ENCODE data around the gene EGFLAM.
"Not testable (repeated sequence)": the region's sequence is repeated elsewhere in the genome, so short reads cannot be mapped to it uniquely, and the experiment has no call there.

EGFLAM gene

DNA sequence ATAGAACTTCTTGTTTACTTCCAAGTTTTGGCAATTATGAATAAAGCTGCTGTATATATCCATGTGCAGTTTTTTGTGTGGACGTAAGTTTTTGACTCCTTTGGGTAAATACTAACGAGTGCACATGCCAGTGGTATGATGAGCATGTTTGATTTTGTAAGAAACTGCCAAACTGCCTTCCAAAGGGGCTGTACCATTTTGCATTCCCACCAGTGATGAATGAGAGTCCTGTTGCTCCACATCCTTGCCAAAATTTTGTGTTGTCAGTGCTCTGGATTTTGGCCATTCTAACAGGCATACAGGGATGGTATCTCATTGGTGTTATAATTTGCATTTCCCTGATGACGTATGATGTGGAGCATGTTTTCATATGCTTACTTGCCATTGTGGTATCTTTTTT, 73.5 kb downstream of the EGFLAM start:
- DNase-seq: no peak

DNA sequence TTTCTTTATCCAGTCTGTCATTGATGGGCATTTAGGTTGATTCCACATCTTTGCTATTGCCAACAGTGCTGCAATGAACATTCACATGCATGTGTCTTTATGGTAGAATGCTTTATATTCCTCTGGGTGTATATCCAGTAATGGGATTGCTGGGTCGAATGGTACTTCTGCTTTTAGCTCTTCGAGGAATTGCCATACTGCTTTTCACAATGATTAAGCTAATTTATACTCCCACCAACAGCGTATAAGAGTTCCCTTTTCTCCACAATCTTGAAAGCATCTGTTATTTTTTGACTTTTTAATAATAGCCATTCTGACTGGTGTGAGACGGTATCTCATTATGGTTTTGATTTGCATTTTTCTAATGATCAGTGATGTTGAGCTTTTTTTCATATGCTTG, 74.8 kb downstream of the EGFLAM start:
- DNase-seq: not testable (repeated sequence)

DNA sequence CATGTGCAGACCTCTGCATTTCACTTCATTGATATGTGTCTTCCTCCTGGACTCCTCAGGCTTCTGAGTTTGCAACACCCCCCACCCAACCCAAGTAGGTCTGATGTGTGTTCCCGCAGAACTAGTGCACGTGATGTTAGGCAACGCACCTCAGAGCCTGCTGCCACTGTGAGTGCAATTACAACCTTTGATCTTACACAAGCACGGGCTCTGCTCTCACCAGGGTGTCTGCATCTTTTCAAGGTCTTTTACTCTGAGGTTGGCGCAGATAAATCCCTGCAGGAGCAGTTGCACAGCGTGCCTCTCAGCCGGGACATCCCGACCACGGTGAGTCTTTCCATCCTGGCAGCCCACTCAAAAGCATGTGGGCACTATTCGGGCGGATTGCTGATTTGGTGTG, 80.1 kb downstream of the EGFLAM start:
- no peak for DNase-seq

DNA sequence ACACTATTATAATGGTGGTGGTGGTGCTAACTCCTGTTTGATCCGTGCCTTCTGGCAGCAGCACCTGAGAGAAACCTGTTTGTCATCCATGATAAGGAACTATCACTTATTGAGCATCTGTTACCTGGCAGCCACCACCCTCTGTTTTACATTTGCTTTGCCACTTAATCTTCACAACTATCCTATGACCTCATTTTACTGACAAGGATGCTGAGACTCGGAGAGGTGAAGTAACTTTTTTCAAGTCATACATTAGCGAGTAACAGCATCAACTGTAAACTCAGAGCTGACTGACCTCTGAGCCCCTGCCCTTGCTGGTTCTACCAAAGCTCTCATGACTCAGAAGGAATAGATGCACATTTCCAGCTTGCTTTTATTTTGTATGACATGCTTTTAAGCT, 81.1 kb downstream of the EGFLAM start:
- DNase-seq: no peak

DNA sequence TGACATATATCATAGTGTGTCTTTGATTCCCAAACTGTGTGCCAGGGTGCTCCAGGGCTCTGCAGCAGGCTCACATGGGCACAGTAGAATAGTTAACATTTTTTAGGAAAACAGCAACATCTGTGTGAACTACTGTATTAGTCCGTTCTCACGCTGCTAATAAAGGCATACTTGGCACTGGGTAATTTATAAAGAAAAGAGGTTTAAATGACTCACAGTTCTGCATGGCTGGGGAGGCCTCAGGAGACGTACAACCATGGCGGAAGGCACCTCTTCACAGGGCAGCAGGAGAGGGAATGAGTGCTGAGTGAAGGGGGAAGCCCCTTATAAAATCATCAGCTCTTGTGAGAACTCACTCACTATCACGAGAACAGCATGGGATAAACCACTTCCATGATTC, 82.7 kb downstream of the EGFLAM start:
- DNase-seq: no peak

DNA sequence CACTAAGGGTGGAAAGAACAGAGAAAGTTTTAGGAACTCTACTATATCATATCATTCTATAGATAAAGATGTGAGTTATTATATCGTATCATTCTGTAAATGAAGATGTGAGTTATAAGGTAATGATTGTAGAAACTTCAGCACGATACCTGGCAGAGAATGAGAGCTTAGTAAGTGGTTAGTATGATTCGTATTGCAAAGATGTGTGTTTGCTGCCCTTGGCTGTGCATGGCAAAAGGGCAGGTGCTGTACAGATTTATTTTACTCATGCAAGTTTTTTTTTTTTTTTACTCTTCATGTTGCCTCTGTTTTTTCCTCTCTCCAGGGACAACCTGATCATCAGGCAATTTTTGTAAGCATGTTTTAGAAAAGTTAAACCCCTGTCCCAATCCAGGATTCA, 83.3 kb downstream of the EGFLAM start:
- DNase-seq: no peak

DNA sequence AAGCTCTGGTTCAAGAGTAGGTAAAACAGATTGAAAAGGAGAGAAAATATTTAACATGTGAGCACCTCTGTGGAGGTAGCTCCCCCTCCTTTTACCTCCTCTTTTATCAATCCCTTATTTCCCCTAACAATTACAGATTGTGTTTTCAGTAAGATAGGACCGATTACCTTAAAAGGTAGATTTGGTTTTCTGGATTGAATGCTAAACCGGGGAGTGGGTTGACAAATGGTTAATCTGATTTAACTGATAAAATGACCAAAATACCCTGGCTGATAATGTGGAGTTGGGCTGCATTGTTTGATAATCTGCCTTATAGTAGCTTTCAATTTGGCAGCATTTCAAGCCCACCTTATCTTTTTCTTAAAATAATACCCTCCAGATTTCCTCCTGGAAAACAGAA, 83.9 kb downstream of the EGFLAM start:
- DNase-seq: no peak

DNA sequence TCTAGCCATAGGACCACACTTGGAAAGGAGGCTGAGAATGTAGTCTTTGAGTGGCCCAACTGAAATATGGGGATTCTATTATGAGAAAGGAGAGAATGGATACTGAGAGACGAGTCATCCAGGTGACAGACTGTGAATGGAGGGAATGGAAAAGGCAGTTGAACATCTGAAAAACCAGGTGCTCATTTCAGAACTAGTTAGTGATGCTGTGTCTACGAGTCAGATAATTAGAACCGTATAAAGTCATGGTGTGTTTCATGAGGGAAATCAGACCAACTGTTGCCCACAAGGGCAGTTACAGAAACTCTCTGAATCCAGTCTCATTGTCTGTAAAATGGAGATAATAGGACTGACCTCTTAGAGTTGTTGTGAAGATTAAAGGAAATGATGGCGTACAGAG, 86.5 kb downstream of the EGFLAM start:
- DNase-seq: no peak

DNA sequence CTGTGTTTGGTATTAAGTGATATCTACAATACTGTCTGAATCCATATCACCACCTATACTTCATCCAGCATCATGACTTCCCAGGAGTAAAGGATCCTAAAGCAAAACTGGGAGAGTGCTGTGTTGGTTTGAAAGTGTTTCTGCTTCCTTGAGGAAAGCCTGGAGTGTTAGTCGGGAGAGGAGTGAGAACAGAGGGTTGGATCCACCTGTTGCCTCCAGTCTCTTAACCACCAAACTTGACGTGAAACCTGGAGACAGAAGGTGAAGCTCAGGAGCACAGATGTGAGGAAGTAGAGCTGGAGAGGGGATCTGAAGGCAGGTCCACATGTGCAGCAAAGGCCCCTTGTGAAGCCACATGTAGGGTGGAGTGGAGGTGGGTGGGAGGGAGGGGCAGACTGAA, 88.2 kb downstream of the EGFLAM start:
- DNase-seq: no peak

DNA sequence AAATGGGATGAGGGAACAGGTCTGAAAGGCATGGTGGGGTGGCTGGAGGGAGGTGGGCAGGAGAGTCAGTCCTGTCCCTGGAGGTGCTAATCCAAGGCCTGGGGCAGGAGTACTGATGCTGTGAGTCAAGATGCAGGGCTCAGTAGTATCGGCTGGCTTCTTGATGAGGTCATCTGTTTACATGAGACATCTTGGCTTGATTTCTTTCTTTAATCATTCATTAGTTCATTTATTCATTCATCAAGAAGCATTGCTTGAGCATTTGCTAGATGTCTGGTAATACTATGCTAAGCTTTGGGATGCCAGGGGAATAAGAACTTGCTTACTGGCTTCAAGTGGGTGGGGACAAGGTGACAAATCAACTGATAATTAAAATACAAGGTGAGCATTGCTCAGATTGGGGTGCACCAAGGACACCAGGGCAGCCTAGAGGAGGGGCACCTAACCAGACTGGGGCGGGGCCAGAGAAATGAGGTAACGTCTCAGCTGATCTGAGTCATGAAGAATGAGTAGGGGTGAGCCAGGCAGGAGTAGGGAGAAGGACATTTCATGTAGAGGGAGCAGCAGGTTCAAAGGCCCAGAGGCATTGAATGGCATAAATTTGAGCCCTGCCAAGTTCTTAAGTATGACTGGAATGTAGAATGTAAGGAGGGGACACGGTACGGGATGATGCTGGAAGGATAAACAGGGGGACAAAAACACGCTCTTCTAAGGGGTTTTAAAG, 88.8 kb downstream of the EGFLAM start:
- DNase-seq: no peak

DNA sequence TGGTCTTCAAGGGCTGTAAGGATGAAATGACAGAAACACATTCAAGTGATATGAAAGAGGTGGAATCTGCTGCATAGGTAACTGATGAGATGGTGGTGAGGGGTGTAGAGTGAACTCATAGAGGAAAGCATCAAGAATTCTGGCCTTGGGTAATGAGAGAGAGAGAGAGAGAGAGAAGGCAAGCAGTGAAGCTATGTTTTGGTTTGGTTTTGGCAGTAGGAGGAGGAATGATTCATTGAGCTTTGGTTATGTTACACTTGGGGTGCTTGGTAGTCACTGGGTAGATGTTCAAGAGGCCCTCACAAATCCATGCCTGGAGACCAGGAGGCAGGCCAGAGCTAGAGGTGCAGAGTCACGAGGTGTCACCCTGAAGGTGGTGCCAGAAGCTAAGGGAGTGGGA, 89.5 kb downstream of the EGFLAM start:
- no peak for DNase-seq

DNA sequence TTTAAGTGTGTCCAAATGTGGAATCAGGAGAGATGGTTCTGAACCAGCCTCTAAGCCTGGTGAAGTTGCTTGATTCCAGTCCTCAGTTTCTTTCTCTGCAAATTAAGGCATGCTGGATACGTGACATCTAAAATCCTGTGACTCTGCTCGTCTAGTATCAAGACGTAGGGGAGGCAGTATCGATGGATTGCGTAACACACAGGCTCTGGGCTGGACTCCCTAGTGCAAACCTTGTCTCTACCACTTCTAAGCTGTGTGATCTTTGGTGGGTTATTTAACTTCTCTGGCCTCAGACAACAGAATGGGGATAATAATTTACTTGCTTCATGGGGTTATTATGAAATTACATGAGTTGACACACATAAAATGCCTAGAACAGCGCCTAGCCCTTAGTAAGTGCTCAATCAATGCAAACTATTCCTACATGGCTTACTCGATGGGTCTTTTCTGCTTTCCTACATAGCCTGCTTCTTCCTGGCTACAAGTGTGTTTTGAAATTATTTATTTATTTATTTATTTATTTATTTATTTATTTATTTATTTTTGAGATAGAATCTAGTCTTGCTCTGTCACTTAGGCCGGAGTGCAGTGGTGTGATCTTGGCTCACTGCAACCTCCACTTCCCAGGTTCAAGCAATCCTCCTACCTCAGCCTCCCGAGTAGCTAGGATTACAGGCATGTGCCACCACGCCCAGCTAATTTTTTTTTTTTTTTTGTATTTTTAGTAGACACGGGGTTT, 102.1 kb downstream of the EGFLAM start:
- no peak for DNase-seq

DNA sequence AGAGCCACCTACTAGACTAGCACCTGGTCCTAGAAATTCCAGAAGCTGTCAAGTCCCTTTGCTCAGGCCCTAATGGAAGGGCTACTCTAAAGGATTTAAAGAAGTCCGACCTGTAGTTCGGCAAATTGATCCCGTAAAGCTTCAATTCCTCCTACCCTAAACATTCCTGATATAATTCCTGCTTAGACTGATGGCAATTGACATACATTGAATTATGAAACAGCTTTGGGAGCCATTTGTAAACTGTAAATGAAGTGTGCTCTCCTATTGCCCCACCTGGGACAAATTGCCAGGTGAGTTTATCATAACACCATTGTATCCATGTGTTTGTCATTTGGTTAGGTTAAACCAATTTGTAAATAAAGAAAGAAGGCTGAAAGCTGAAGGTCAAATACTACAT, 104.4 kb downstream of the EGFLAM start:
- DNase-seq: no peak

DNA sequence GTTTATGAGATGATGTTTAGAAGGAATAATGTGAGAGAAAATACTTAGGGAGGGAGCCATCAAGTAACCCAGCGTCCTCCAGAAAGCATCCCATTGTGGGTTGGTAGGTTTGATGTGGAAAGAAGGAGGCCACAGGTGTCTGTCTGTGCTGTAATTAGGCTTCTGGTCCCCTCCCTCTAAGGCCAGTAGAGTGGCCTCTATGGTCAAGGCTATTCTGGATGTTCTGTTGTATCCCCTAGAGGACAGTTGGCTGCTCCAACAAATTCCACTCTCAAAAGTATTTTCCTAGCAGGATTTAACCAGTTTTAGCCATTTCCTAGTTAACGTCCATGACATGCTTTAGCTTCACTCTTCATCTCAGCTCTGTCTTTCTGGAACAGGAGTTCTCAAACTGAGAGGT, 106.5 kb downstream of the EGFLAM start:
- DNase-seq: no peak

DNA sequence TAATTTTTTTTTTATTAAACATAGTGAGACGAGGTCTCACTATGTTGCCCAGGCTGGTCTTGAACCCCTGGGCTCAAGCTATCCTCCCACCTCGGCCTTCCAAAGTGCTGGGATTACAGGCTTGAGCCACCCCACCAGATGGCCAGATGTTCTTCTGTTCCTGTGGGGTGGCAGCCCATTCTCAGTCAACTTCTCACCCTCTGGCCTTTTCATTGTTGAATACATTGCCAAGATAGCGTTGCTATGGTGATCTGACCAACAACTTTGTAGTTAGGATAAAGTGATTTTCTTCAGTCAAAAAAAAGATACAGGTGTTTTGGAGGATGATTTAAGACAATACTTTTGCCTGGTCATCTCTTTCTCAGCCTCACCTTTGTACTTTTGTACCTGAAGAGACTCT, 109.1 kb downstream of the EGFLAM start:
- DNase-seq: no peak

DNA sequence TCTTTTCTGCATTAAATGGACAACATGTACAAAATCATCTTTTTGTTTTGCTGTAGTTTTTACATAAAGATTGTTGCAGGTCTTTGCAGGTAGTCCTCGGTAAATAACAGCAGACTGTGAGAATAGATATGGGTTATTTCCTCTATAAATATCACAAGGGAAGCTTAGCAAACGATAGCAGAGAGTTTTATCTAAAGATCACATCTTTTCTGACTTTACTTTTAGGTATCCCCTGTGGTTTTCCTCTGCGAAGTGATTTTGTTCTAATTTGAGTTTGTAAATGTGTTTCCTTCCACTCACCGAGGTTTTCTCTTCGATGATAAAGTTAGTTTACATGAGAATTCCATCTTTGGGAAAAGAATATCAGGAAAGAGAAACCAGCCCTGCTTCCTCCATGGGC, 109.6 kb downstream of the EGFLAM start:
- no peak for DNase-seq

DNA sequence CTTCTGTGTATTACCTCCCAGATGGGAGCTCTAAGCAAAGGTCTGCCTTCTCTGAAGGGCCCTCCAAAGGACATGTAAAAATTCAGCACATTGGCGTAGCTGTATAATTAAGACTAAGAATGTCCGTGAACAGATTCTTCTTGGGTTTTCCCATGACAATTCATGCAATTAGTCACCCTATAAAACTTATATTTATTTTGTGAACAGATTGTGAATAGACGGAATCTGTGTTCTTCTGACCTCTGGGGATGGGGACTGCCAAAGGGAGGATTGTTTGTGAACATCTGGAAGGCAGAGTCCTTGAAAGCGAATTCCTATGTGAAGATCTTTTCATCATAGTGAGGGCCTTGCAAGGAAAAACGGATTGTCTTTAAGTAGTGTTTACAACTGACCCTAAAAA, 111.3 kb downstream of the EGFLAM start:
- DNase-seq: no peak

DNA sequence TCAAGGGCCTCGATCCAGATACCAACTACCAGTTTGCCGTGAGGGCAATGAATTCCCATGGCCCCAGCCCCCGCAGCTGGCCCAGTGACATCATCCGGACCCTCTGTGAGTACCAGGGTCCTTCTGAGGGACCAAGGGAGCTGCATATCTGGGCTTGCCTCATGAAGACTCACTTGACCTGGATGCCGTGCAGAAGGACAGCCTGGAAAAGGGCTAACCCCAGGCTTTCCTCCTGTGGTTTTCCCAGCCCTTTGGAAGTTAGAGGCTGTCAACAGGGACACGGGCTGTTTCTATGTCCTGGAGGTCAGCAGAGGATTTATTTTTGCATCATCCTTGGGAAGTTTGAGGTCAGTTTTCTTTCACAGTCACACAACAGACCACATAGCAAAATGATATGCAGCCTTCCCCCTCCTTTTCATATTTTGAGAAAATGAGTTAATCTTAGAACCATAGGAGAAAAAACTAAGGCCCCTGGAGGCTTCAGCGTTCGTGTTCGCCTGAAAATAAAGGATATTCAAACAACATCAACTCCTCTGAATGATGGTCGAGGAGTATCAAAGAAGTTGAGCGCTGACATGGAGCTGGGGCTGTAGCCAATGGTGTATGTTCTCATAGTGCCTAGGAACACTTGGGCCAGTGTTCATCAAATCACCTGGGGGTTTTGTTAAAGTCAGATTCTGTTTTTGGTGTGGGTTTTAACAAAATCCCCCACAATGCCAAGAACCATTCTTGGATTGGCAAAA, 112.2 kb downstream of the EGFLAM start:
- DNase-seq: no peak

DNA sequence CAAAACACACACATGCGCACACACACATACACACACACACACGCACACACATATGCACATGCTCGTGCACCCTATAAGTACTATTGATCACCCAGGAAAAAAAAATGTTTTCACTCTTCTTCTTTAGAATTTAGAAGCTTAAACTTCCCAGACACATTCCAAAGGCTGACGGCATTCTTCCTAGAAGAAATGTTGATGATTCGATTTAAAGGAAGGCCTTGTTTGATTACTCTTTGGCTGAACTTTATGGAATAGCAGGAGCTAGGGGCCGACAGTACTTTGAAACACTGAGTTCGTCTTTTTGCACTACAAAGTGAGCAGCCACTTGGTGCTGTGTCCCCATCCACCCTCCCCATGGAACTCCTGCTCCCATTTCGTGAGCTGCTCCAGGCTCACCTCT, 113.2 kb downstream of the EGFLAM start:
- no peak for DNase-seq

DNA sequence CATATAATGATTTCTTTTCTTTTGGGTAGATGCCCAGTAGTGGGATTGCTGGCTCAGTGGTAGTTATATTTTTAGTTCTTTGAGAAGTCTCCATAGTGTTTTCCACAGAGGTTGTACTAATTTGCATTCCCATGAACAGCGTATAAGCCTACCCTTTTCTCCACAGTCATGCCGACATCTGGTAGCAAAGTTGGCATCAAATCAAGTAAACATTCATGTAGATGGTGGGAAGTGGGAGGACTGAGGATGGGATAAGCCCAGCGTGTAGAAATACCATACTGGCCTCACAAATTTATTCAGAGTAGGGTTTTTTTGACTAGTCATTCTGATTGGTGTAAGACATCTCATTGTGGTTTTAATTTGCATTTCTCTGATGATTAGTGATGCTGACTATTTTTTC, 115.4 kb downstream of the EGFLAM start:
- no peak for DNase-seq

DNA sequence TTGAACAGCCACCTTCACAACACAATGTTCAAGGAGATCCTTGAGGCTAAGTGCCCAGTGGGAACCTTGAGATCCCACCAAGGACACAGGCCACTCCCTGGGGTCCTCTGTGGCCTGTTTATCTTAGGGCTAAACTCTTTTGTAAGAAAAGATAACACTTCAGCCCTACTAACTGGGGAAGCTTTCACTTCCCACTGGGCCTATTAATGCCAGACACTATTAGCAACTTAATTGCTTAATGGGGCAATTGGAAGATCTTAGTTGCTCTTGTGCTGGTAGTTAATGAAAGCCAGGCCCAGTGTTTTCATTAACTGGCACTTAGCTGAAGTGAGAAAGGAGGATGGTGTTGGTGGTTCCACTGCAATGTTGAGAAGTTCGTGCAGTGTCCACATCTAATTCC, 117.1 kb downstream of the EGFLAM start:
- no peak for DNase-seq

DNA sequence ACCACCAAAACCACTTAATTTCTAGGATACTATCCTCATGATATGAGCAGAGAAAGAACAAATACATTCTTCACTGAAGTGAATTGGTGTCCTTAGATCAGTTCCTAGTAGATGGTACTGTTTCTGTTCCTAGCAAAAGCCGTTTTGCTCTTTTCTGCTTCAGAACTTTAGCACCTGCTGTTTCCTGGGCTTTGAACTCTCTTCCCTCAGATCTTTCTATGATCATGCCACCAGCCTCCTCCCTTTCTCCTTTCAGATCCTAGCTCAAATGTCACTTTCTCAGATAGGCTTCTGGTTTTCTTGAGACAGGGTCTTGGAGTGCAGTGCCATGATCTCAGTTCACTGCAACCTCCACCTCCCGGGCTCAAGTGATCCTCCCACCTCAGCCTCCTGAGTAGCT, 118.0 kb downstream of the EGFLAM start:
- DNase-seq: no peak

DNA sequence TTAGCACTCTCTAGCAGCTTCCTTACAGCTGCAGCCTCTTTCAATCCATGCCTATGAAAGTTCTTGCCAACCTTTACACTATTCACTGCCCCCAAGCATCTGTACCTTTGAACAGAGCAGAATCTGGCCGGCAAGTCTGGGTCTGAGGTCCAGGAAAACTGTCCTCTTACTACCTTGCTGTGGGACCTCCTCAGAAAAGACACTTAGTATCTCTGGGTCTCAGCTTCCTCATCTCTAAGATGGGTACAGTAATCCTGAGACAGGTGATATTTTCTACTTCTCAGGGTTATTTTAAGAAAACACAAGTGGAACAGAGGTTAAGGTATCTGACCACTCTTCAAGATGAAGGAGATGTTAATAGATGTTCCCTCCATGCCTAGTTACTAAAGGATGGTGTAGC, 120.2 kb downstream of the EGFLAM start:
- DNase-seq: no peak

DNA sequence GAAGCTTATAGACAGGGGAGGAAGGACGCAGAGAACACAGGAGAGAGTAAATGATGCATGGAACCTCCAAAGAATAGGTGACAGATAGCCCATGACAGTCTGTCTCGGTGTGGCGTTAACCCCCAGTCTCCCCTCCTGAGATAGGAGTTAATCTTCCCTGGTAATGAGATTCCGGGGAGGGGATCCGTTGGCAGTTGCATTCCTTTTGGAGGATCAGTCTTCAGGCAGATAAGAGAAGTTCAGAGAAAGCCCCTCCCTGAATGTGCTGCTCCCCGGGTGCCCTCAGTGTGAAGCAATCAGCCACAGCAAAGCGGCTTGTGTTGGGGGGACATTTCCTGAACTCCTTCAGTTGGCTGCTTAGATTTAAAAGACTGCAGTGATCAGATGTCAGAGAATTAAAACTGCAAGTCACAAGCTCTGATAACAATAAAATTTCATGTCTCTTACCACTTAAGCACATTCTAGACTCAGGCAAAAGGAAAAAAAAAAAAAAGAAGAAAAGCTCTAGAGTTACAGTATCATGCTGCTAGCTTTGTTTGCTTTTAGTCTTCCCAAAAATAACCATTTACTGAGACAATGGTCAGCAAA, 121.1 kb downstream of the EGFLAM start:
- DNase-seq: no peak

All from activated CD4-positive, alpha-beta T cell treated with anti-CD3 and anti-CD28 coated beads, Interleukin-2, amount 50 U/mL, for 48 hours (primary cell).